ENCODE measurements around the gene GASK1A.

GASK1A gene

DNA sequence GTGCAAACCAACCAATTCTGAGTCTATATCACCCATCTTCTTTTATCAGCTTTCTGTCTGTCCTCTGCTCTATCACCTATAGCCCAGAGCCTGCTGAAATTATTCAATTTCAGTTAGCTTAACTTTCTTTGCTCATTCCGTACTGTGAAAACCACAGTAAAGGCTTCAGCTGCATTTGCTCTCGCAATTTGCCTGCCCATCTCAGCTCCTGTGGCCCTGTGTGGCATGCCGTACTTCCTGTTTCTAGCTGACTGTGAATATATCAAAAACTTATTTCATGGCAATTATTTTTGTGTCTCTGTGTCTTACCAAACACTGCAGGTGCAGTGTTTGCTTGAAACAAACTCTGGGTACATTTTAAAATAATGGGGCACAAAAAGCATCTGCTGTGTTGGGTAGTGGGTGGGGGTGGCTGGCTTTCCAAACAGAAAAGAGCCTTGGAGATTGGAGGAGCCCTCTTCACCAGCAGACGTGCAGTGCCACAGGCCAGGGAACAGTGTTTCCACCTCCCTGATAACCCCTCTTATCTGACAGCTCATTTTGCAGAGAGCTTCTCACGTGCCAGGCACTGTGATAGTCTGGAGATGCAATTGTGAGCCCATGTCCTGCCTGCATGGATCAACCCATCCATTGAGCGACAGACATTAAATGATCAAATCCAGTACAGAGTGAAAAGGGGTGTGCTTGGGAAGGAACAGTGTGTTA lies 45.2 kb downstream of the GASK1A start:
- DNase-seq (ENCODE audit: low read depth), result no peak
- H3K4me3 ChIP-seq (ENCODE audit: low read length), result no peak overlapping the region
- TF ChIP-seq, protein P1, sequence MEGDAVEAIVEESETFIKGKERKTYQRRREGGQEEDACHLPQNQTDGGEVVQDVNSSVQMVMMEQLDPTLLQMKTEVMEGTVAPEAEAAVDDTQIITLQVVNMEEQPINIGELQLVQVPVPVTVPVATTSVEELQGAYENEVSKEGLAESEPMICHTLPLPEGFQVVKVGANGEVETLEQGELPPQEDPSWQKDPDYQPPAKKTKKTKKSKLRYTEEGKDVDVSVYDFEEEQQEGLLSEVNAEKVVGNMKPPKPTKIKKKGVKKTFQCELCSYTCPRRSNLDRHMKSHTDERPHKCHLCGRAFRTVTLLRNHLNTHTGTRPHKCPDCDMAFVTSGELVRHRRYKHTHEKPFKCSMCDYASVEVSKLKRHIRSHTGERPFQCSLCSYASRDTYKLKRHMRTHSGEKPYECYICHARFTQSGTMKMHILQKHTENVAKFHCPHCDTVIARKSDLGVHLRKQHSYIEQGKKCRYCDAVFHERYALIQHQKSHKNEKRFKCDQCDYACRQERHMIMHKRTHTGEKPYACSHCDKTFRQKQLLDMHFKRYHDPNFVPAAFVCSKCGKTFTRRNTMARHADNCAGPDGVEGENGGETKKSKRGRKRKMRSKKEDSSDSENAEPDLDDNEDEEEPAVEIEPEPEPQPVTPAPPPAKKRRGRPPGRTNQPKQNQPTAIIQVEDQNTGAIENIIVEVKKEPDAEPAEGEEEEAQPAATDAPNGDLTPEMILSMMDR (IDR thresholded peaks at IDR 0.05; ENCODE audit: insufficient read depth, low read depth, low read length, missing control alignments), result no peak

GRCh38 chr3:43025423-43025822 lies 46.3 kb downstream of the GASK1A start:
- TF ChIP-seq, protein P1 (IDR thresholded peaks at IDR 0.05; ENCODE audit: insufficient read depth, low read depth, low read length, missing control alignments), result no peak
- DNase-seq (ENCODE audit: low read depth), result no peak
- H3K4me3 ChIP-seq (ENCODE audit: low read length), result no peak overlapping the region

GRCh38 chr3:43028001-43028400 lies 48.9 kb downstream of the GASK1A start:
- H3K4me3 ChIP-seq (ENCODE audit: low read length), result no peak overlapping the region
- TF ChIP-seq, protein P1 (IDR thresholded peaks at IDR 0.05; ENCODE audit: insufficient read depth, low read depth, low read length, missing control alignments), result no peak
- no peak for DNase-seq (ENCODE audit: low read depth)

GRCh38 chr3:43028678-43029490 lies 49.8 kb downstream of the GASK1A start:
- TF ChIP-seq, protein P1 (IDR thresholded peaks at IDR 0.05; ENCODE audit: insufficient read depth, low read depth, low read length, missing control alignments), result no peak
- no peak overlapping the region for H3K4me3 ChIP-seq (ENCODE audit: low read length)
- DNase-seq (ENCODE audit: low read depth), result no peak

DNA sequence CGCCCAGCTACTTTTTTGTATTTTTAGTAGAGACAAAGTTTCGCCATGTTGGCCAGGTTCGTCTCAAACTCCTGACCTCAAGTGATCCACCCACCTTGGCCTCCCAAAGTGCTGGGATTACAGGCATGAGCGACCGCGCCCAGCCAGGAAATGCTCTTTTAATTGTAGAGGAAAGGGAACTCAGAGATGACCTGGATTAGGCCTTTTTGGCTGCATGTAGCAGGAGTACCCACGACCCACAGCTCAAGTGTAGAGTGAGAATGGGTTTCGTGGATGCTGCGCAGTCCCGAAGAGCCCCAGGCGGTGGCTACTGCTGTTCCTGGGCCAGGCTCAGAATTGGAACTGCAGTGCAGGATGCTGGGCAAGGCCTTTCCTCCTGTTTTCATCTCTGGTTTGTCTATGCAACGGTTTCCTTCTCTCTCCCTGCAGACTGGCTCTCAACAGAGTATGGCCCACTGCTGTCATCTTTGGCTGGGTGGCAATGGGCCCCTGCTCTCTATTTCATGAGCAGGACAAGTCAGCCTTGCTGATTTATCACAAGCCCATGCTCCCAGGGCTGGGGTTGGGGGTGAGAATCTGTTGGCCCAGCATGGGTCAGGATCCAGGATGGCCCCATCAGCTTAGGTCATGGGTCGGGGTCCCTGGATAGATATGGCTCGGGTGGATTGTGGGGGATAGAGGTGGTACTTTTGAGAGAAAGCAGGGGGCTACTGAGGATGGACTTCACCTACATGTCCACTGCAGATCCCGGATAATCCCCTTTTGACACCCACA lies 51.2 kb downstream of the GASK1A start:
- TF ChIP-seq, protein P1 (IDR thresholded peaks at IDR 0.05; ENCODE audit: insufficient read depth, low read depth, low read length, missing control alignments), result no peak
- H3K4me3 ChIP-seq (ENCODE audit: low read length), result no peak overlapping the region
- DNase-seq (ENCODE audit: low read depth), result no peak

GRCh38 chr3:43031485-43031884 lies 52.4 kb downstream of the GASK1A start:
- DNase-seq (ENCODE audit: low read depth), result peak; percentile 54
- TF ChIP-seq, protein P1 (IDR thresholded peaks at IDR 0.05; ENCODE audit: insufficient read depth, low read depth, low read length, missing control alignments), result no peak
- no peak overlapping the region for H3K4me3 ChIP-seq (ENCODE audit: low read length)

Data from epithelial cell of esophagus (primary cell).